Esophagus muscularis mucosa (tissue), 4 donors: ENCODE measurements around the gene COL19A1. TPM values are rescaled to one million over a fixed set of nuclear protein-coding genes. Genes with fewer than 3 reads are reported as not detected.

Source experiments
- DNase-seq: peaks from one replicate; pipeline ENCODE4 v3.0.0-alpha.2; 2017; ENCODE audit errors: extremely low spot score
- H3K27ac ChIP-seq, 4 donors: fragments of 200-600 bp; sonication (generic); replicated peaks in 1 of 4; 1 replicate in 3 of 4; 2 replicates in 1 of 4; pipeline ENCODE4 v1.5.1; 2016 to 2019; ENCODE audit warnings: mild to moderate bottlenecking in 1 of 4
- H3K27me3 ChIP-seq, 4 donors: fragments of 200-600 bp; sonication (generic); one replicate each; pipeline versions ENCODE4 v1.5.1 to v1.6.0; 2016 to 2019
- H3K36me3 ChIP-seq, 4 donors: fragments of 200-600 bp; sonication (generic); one replicate each; pipeline ENCODE4 v1.5.1; 2016 to 2019
- H3K4me1 ChIP-seq, 4 donors: fragments of 200-600 bp; sonication (generic); one replicate each; pipeline ENCODE4 v1.5.1; 2016 to 2019
- H3K4me3 ChIP-seq, 4 donors: fragments of 200-600 bp; sonication (generic); 1 replicate in 2 of 4; 2 replicates in 2 of 4; pipeline ENCODE4 v1.5.1; 2016 to 2019; ENCODE audit warnings: mild to moderate bottlenecking in 4 of 4, moderate library complexity in 1 of 4
- H3K9me3 ChIP-seq, 4 donors: fragments of 200-600 bp; sonication (generic); 1 replicate in 3 of 4; 2 replicates in 1 of 4; pipeline ENCODE4 v1.5.1; 2016 to 2019
- EP300 ChIP-seq: sonication (generic); formaldehyde crosslinking; IDR thresholded peaks from one replicate; pipeline ENCODE4 v1.6.1; 2017; ENCODE audit warnings: antibody characterized with exemption
- POLR2A ChIP-seq: fragments of 450-650 bp; IDR thresholded peaks from one replicate; pipeline ENCODE4 v1.6.1; 2017; ENCODE audit warnings: antibody characterized with exemption, moderate library complexity, mild to moderate bottlenecking, low read depth
- POLR2AphosphoS5 ChIP-seq, 2 donors: sonication (generic); formaldehyde crosslinking; IDR thresholded peaks; one replicate each; pipeline ENCODE4 v1.6.1; 2017; ENCODE audit warnings: antibody characterized with exemption in 2 of 2
- WGBS: methylation state at CpG from one replicate; pipeline ENCODE4 v1.1.5; 2018; 5-methylcytosine and 5-hydroxymethylcytosine counted together
- intact Hi-C: fragments of 100-400 bp; cut with DNase I; formaldehyde crosslinking; loops from one replicate; pipeline ENCODE4 v1.15.1; 2023
- total RNA-seq, 4 donors: library from RNA; depleted of rRNA; stranded (reverse); fragments of >200 nt; gene quantifications; one replicate each; pipeline versions ENCODE4 v1.1.0 to v1.2.1, GENCODE V29; 2016
- TF ChIP-seq, protein P1 (sequence below), 3 experiments: fragments of 200-600 bp in 2 of 3; fragments of 450-650 bp in 1 of 3; sonication (generic) in 2 of 3; IDR thresholded peaks; one replicate each; pipeline ENCODE4 v1.5.1; 2017 to 2019; ENCODE audit warnings: antibody characterized with exemption in 3 of 3, mild to moderate bottlenecking in 2 of 3, moderate library complexity in 1 of 3

COL19A1 gene
- total RNA-seq, 4 donors from 2014 or later: 1.7 to 4.0 (median 2.4) TPM

DNA sequence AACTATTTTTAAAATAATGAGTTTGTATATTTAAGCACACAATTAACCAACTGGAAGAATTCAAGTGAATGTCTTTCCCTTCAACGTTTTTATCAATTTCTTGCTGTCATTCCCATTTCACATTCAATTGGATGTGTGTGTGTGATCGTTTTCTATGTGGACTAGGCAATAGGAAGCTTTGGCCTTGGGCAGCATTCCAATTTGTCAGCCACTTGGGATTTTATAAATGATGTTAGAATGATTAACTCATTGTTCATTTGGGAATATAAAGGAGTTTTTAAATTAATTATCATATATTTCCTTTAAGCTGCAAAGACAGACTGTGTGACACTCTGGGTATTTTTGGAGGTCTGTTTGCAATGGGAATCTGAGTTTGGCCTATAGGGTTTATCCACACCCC is 274.1 kb downstream of the COL19A1 start:
- WGBS: 55% methylated on average over 2 of the region's 2 CpGs

DNA sequence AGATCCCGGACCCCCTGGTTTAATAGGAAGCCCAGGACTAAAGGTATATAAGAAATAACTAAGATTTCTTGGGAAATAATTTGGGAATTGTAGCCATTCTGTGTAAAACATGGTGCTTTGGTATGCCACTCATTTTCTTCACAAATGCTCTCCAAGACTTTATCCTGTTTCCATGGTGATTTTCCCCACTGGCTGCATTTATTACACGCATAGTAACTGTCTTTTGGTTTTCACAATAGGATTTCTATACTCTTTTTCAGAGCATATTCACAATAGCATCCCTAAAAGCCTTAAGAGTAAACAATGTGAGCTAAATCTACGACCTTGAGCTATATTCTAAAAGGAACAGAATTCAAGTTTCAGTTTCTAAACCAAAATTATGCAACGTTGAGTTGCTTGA is 275.7 kb downstream of the COL19A1 start:
- Histone ChIP-seq H3K4me3 (no peak overlapping the region), H3K27ac (no peak overlapping the region), H3K27me3 (no peaks in the 10 kb centered on the region), H3K4me1 (no peaks in the 10 kb centered on the region), H3K9me3 (no peaks in the 10 kb centered on the region), H3K36me3 (no peaks in the 10 kb centered on the region)
- intact Hi-C loops: no loop called here
- no peak for DNase-seq
- TF ChIP-seq EP300: no peak
- no peak for TF ChIP-seq POLR2A
- no peak for TF ChIP-seq POLR2AphosphoS5 (IDR thresholded peaks at IDR 0.05)
- TF ChIP-seq, protein P1, sequence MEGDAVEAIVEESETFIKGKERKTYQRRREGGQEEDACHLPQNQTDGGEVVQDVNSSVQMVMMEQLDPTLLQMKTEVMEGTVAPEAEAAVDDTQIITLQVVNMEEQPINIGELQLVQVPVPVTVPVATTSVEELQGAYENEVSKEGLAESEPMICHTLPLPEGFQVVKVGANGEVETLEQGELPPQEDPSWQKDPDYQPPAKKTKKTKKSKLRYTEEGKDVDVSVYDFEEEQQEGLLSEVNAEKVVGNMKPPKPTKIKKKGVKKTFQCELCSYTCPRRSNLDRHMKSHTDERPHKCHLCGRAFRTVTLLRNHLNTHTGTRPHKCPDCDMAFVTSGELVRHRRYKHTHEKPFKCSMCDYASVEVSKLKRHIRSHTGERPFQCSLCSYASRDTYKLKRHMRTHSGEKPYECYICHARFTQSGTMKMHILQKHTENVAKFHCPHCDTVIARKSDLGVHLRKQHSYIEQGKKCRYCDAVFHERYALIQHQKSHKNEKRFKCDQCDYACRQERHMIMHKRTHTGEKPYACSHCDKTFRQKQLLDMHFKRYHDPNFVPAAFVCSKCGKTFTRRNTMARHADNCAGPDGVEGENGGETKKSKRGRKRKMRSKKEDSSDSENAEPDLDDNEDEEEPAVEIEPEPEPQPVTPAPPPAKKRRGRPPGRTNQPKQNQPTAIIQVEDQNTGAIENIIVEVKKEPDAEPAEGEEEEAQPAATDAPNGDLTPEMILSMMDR (IDR thresholded peaks at IDR 0.05): no peak
- WGBS: 81% methylated on average over 4 of the region's 4 CpGs

More for the DNA sequence above, 274.1 kb downstream of the COL19A1 start:
- Histone ChIP-seq H3K27me3 (no peaks in the 10 kb centered on the region), H3K4me1 (no peaks in the 10 kb centered on the region), H3K4me3 (no peak overlapping the region), H3K9me3 (no peaks in the 10 kb centered on the region), H3K36me3 (no peaks in the 10 kb centered on the region), H3K27ac (no peak overlapping the region)
- no peak for TF ChIP-seq EP300
- TF ChIP-seq POLR2AphosphoS5 (IDR thresholded peaks at IDR 0.05): no peak
- TF ChIP-seq, protein P1 (IDR thresholded peaks at IDR 0.05): no peak
- no peak for TF ChIP-seq POLR2A
- intact Hi-C loops: no loop called here
- DNase-seq: no peak

DNA sequence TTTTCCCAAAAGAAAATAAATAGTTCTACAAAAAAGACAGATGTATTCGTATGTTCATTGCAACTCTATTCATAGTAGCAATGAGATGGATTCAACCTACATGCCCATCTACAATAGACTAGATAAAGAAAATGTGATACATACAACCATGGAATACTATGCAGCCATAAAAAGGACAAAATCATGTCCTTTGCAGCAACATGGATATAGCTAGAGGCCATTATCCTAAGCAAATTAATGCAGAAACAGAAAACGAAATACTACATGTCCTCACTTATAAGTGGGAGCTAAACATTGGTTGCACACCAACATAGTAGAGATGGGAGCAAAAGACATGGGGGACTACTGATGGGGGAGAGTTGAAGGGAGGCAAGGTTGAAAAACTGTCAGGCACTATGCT is 278.8 kb downstream of the COL19A1 start:
- WGBS: 90% methylated on average over 2 of the region's 2 CpGs
- TF ChIP-seq POLR2AphosphoS5 (IDR thresholded peaks at IDR 0.05) (no peak), POLR2A (no peak), EP300 (no peak)
- TF ChIP-seq, protein P1 (IDR thresholded peaks at IDR 0.05): no peak
- H3K36me3 ChIP-seq: no peaks in the 10 kb centered on the region

DNA sequence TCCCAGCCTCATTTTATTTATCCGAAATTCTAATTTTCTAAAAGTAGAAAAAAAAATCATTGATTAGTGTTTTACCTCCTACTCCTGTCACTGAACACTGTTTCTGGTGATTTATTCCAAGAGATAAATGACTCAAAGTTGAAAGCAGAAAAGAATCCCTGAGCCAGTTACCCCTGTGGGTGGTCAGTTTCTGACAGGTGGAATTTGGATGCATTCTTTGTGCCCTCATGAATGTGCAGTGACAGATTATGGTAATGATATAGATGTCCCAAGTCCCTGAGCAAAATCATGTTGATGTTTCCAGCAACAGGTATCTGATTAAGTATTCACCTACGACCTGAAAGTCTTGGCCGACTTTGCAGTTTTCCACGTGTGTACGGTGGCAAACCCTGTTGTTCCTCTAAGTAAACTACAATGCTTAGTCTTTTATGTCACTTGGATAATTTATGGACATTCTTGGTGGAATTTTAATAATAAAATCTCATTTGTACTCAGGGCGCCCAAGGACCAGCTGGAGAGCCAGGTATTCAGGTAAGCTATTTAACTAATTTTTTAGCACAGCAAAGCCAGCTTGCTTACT is 282.9 kb downstream of the COL19A1 start:
- 91% methylated on average over 6 of the region's 6 CpGs for WGBS
- Histone ChIP-seq H3K27ac (no peak overlapping the region), H3K9me3 (no peaks in the 10 kb centered on the region)

More for the DNA sequence above, 278.8 kb downstream of the COL19A1 start:
- DNase-seq: no peak
- intact Hi-C loops: no loop called here
- Histone ChIP-seq H3K4me3 (no peak overlapping the region), H3K9me3 (no peaks in the 10 kb centered on the region), H3K27ac (no peak overlapping the region), H3K27me3 (no peaks in the 10 kb centered on the region), H3K4me1 (no peaks in the 10 kb centered on the region)

DNA sequence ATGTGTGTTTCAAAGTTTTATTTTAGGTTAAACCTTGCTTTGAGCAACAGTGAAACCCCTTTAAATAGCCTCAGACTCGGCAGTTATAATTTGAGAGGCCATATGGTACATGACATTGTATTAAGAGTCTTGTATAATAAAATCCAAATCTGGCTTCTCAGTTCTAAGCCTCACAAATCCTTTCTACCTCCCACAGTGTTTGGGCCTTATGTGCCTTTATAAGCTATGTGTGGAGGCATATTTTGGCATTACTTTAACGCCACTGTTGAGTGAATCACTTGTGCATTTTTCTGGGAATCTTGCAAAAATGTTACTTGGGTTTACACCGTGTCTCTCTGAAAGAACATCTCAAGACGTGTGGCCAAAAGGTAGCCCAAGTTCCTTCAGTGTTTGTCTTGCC is 284.2 kb downstream of the COL19A1 start:
- Histone ChIP-seq H3K4me1 (no peaks in the 10 kb centered on the region), H3K27ac (no peak overlapping the region), H3K27me3 (no peaks in the 10 kb centered on the region), H3K36me3 (no peaks in the 10 kb centered on the region), H3K4me3 (no peak overlapping the region), H3K9me3 (no peaks in the 10 kb centered on the region)
- no peak for DNase-seq
- 71% methylated on average over 4 of the region's 4 CpGs for WGBS
- intact Hi-C loops: no loop called here
- no peak for TF ChIP-seq EP300
- no peak for TF ChIP-seq POLR2AphosphoS5 (IDR thresholded peaks at IDR 0.05)
- no peak for TF ChIP-seq POLR2A
- TF ChIP-seq, protein P1 (IDR thresholded peaks at IDR 0.05): no peak

More for the DNA sequence above, 282.9 kb downstream of the COL19A1 start:
- Histone ChIP-seq H3K4me1 (no peaks in the 10 kb centered on the region), H3K36me3 (no peaks in the 10 kb centered on the region), H3K4me3 (no peak overlapping the region), H3K27me3 (no peaks in the 10 kb centered on the region)
- intact Hi-C loops: no loop called here
- TF ChIP-seq POLR2AphosphoS5 (IDR thresholded peaks at IDR 0.05): no peak
- no peak for DNase-seq
